Measurements from ENCODE around the gene DENND2D. TPM values are rescaled to one million over a fixed set of nuclear protein-coding genes. Genes with fewer than 3 reads are reported as not detected.

Gene DENND2D
- total and polyA plus RNA-seq, 8 donors: 8.0 to 30.4 (median 19.5) TPM

DNA sequence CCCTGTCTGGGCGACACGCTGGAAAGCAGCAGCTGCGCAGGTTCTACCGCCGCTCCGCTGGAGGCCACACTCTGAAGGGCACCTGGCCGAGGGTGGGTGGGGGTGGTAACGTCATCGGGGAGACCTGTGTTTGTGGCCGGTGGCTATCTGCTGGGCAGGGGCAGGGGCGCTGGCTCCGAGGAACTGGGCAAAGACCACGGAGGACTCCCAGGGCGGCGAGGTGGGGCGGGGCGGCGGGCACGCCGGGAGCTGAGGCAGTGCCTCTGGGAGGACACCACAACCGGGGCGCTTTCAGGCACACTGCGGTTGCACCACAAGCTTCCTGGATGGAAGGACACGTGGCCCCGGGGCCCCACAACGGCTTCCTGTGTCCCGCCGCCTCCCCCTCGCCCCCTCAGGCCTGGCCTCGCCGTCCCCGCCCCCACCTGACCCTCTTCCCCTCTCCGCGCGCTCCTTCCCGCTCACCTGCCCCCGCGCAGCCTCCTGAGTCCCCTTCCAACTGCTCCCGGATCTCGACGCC lies 3.3 kb upstream of the DENND2D start:
- WGBS, 2 donors: 2 to 3% methylated on average over 28 to 41 of the region's 41 CpGs
- Histone ChIP-seq H3K4me3 (peak overlapping the region; percentile 67 to 71 (median 70)), H3K36me3 (no peaks in the 10 kb centered on the region), H3K9me3 (no peaks in the 10 kb centered on the region), H3K4me1 (peaks cover 32 to 41% (median 38%) of the 10 kb centered on the region in 3 donors), H3K27me3 (no peaks in the 10 kb centered on the region), H3K27ac (peak overlapping the region; percentile 86 to 95 (median 94))
- no peak for FAIRE-seq
- peak; percentile 68 to 82 (median 76) for ATAC-seq
- DNase-seq: peak; percentile 77 to 93 (median 84)
- TF ChIP-seq, protein P1, sequence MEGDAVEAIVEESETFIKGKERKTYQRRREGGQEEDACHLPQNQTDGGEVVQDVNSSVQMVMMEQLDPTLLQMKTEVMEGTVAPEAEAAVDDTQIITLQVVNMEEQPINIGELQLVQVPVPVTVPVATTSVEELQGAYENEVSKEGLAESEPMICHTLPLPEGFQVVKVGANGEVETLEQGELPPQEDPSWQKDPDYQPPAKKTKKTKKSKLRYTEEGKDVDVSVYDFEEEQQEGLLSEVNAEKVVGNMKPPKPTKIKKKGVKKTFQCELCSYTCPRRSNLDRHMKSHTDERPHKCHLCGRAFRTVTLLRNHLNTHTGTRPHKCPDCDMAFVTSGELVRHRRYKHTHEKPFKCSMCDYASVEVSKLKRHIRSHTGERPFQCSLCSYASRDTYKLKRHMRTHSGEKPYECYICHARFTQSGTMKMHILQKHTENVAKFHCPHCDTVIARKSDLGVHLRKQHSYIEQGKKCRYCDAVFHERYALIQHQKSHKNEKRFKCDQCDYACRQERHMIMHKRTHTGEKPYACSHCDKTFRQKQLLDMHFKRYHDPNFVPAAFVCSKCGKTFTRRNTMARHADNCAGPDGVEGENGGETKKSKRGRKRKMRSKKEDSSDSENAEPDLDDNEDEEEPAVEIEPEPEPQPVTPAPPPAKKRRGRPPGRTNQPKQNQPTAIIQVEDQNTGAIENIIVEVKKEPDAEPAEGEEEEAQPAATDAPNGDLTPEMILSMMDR (IDR thresholded peaks at IDR 0.05): no peak
- intact Hi-C loops (cut with DNase I): no loop called here

DNA sequence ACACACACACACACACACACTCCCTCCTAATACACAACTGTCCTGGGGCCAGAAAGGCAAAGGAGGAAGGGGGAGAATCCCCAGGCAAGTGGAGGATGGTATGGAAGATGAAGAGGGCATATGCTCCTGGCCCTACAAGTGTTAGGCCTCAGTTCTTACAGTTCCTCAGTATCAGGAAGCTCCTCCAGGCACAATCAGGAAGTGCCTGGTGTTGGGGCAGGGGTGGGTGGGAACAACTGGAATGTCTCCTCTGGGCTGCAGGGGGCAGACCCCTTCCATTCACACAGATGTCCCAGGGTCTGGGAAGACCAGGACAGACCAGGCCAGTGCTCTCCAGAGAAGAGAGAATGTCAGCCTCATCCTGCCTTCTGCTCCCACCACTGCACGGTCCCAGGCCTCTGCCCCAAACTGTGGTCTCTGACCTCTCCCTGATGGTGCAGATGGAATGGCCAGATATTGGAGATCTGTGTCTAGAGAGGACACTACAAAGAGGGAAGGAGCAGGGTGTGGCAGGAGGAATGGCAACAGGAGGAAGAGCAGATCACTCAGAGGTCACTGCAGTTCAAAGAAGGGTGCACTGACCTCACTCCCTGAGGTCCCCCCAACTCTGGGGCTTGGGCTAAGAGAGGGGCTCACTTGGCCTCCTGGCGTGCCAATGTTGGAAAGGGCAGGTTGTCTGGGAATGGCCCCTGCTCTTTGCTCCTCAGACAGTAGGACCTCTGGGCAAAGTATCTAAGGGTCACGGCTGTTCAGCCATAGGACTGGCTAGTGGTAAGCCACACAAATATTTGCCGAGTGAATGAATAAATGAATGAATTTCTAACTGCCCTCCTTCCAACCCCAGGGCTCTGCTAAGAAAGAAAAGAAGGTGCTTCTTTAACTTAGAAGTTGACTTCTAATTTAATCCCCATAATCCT lies 2.5 kb upstream of the DENND2D start:
- H3K9me3 ChIP-seq: no peaks in the 10 kb centered on the region
- peaks cover 0 to 3% (median 0%) of the 10 kb centered on the region in 3 donors for H3K36me3 ChIP-seq
- intact Hi-C loops (cut with DNase I): no loop called here
- WGBS, 2 donors: 50% methylated on average over 4 of the region's 4 CpGs
- H3K4me3 ChIP-seq: peak overlapping the region; percentile 67 to 71 (median 70)
- no peaks in the 10 kb centered on the region for H3K27me3 ChIP-seq
- ATAC-seq: no peak
- no peak for FAIRE-seq
- H3K4me1 ChIP-seq: peaks cover 34 to 41% (median 38%) of the 10 kb centered on the region in 3 donors
- DNase-seq: peak in 1 of 6 donors; percentile 20
- TF ChIP-seq, protein P1 (IDR thresholded peaks at IDR 0.05): no peak
- peak overlapping the region; percentile 86 to 95 (median 94) for H3K27ac ChIP-seq

DNA sequence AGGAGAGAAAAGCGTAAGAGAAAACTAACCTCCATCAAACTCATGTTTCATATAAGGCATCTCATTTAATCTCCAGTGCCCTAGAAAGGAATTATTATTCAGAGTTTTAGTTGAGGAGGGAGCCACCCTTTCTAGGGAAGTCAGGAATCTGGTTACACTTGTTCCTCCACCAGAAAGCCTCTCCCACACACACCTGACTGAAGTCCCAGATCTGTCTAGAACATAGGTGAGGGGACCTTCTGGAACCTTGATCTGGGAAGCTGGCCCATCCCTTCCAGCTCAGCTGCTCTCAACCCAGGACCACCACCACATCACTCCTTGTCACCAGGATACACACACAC lies 1.9 kb upstream of the DENND2D start:
- ATAC-seq: peak in 1 of 4 donors; percentile 7
- Histone ChIP-seq H3K4me3 (no peak overlapping the region), H3K36me3 (peaks cover 0 to 7% (median 0%) of the 10 kb centered on the region in 3 donors), H3K4me1 (peaks cover 34 to 41% (median 38%) of the 10 kb centered on the region in 3 donors), H3K27ac (peak overlapping the region in 2 of 4 donors; percentile 70 to 94), H3K9me3 (no peaks in the 10 kb centered on the region), H3K27me3 (no peaks in the 10 kb centered on the region)
- intact Hi-C loops (cut with DNase I): no loop called here
- DNase-seq: no peak
- no peak for FAIRE-seq
- TF ChIP-seq, protein P1 (IDR thresholded peaks at IDR 0.05): no peak
- 83 to 92% methylated on average over 1 of the region's 1 CpG for WGBS, 2 donors

DNA sequence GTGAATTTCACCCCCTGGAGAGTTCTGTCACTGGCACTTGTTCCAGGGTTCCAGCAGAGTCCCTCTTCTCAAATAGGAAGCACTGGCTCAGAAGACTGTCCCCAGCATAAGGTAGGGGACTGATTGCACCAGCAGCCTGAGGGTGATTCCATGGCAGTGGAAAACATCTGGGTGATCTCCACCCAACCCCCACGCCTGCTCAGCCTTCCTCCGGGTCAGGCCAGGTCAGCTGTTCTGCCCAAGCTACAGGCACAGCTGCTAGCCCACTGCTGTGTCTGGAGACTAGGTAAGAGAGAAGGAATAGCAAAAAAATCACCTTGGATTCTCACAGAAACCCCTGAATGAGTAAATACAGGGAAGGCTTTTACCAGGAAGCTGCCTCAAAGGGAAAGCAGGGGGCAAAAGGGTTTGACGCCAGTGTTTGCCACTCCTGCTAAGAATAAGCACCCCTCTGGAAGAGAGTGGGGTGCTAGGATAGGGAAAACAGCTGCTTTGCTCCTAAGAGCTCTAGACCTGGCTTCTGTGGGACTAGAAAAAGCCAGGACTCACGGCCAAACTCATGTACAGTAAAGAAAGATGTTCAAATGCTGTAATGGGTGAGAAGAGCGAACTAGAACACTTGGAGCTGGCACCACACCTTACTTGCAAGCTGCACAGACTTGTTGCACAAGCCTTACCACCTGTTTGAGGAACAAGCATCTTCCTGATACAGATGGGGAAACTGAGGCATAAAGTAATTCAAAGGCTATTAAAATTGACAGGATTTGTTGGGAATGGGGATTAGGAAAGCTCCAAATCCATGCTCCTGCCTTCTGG lies 1.0 kb upstream of the DENND2D start:
- peak in 1 of 6 donors; percentile 31 for DNase-seq
- Histone ChIP-seq H3K4me1 (peaks cover 34 to 41% (median 38%) of the 10 kb centered on the region in 3 donors), H3K36me3 (peaks cover 0 to 11% (median 0%) of the 10 kb centered on the region in 3 donors), H3K9me3 (no peaks in the 10 kb centered on the region), H3K27ac (peak overlapping the region; percentile 51 to 94 (median 62)), H3K4me3 (no peak overlapping the region), H3K27me3 (no peaks in the 10 kb centered on the region)
- WGBS, 2 donors: 58 to 61% methylated on average over 5 of the region's 5 CpGs
- TF ChIP-seq, protein P1 (IDR thresholded peaks at IDR 0.05): no peak
- FAIRE-seq: no peak
- ATAC-seq: no peak
- intact Hi-C loops (cut with DNase I): no loop called here

Measured in pancreas (tissue), 10 donors.